D721Med (cell line): ENCODE results near the gene MECR.

Experiments used
- DNase-seq: peaks from one replicate; pipeline ENCODE4 v3.0.0; 2011; ENCODE audit warnings: low spot score; ENCODE audit not compliant: insufficient read length
- FAIRE-seq: peaks from 2 replicates; lab custom pipeline; 2011; peaks lifted over from hg19 to GRCh38; lab: Jason Lieb, UNC
- CTCF ChIP-seq: IDR thresholded peaks from 2 replicates; pipeline ENCODE4 v1.5.1; 2012; ENCODE audit warnings: mild to moderate bottlenecking, control low read depth; ENCODE audit not compliant: insufficient read depth; ENCODE audit errors: missing control alignments

MECR gene

GRCh38 chr1:29248409-29248808, 17.7 kb upstream of the MECR start:
- FAIRE-seq (no peak), DNase-seq (no peak)
- TF ChIP-seq CTCF: no peak

- DNase-seq (no peak), FAIRE-seq (no peak)
- no peak for TF ChIP-seq CTCF
These were observed 17.0 kb upstream of the MECR start for GRCh38 chr1:29247571-29248273.

GRCh38 chr1:29247044-29247443, 16.3 kb upstream of the MECR start:
- FAIRE-seq (no peak), DNase-seq (no peak)
- TF ChIP-seq CTCF: no peak

GRCh38 chr1:29245876-29246275, 15.1 kb upstream of the MECR start:
- FAIRE-seq (no peak), DNase-seq (no peak)
- TF ChIP-seq CTCF: peak; percentile 49

- no peak for DNase-seq
- no peak for FAIRE-seq
- TF ChIP-seq CTCF: no peak
These were observed 14.5 kb upstream of the MECR start for GRCh38 chr1:29245261-29245660.

GRCh38 chr1:29243871-29244200, 13.1 kb upstream of the MECR start:
- DNase-seq: no peak
- no peak for TF ChIP-seq CTCF
- no peak for FAIRE-seq

GRCh38 chr1:29243023-29243870, 12.5 kb upstream of the MECR start:
- no peak for FAIRE-seq
- DNase-seq: no peak
- TF ChIP-seq CTCF: no peak
